ENCODE measurements around the gene RHBDD1.

DNA sequence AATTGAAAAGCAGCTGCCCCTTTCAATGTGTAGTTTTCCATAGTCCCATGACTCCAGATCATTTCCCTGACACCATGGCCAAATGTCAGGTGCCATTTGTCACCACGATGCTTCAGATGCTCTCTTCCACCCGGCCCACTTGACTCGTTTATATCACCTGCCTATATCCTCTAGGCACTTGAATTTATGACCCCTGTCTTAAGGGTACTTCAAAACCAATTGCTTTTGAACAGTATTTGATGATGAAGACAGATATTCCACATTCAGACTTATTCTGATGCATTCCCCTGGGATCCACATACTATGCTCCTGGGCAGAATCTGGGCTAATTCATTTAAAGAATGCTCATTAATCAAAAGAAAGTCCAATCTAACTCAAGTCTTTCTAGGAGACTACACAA, 16.9 kb upstream of the RHBDD1 start:
- TF ChIP-seq, protein P1, sequence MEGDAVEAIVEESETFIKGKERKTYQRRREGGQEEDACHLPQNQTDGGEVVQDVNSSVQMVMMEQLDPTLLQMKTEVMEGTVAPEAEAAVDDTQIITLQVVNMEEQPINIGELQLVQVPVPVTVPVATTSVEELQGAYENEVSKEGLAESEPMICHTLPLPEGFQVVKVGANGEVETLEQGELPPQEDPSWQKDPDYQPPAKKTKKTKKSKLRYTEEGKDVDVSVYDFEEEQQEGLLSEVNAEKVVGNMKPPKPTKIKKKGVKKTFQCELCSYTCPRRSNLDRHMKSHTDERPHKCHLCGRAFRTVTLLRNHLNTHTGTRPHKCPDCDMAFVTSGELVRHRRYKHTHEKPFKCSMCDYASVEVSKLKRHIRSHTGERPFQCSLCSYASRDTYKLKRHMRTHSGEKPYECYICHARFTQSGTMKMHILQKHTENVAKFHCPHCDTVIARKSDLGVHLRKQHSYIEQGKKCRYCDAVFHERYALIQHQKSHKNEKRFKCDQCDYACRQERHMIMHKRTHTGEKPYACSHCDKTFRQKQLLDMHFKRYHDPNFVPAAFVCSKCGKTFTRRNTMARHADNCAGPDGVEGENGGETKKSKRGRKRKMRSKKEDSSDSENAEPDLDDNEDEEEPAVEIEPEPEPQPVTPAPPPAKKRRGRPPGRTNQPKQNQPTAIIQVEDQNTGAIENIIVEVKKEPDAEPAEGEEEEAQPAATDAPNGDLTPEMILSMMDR (IDR thresholded peaks at IDR 0.05) = no peak
- no peak for TF ChIP-seq POLR2A (IDR thresholded peaks at IDR 0.05)

Measured in lower leg skin (tissue), 3 donors.